HEK293 (cell line): Measurements from ENCODE around the gene PDE4D.

Experiments used
- CTCF ChIA-PET: fragments of 350-600 bp; formaldehyde crosslinking; extraction: SDS; loops from one replicate; lab custom pipeline; 2021; ENCODE audit warnings: antibody characterized with exemption; lab: Yijun Ruan, JAX
- POLR2A ChIA-PET: fragments of 300-600 bp; formaldehyde crosslinking; extraction: SDS; loops from one replicate; lab custom pipeline; 2020; ENCODE audit warnings: antibody characterized with exemption, inconsistent platforms; lab: Yijun Ruan, JAX
- H3K27ac ChIP-seq: fragments of 200-500 bp; sonication (Bioruptor generic); 2 replicates; pipeline ENCODE4 v1.5.1; 2014; ENCODE audit warnings: low read depth, low read length, control low read depth, inconsistent platforms; ENCODE audit errors: extremely low read depth
- H3K36me3 ChIP-seq, 2 experiments: fragments of 200-500 bp in 1 of 2; sonication (Bioruptor generic) in 1 of 2; 1 replicate in 1 of 2; 2 replicates in 1 of 2; pipeline ENCODE4 v1.5.1; 2014 to 2017; ENCODE audit warnings: inconsistent platforms in 2 of 2, low read length in 2 of 2; ENCODE audit not compliant: control insufficient read depth in 2 of 2, insufficient read depth in 1 of 2
- H3K4me1 ChIP-seq: fragments of 200-500 bp; sonication (Bioruptor generic); 2 replicates; pipeline ENCODE4 v1.5.1; 2014; ENCODE audit warnings: mild to moderate bottlenecking, low read length, inconsistent platforms; ENCODE audit not compliant: control insufficient read depth, insufficient read depth
- H3K4me3 ChIP-seq: 2 replicates; pipeline ENCODE4 v1.5.1; 2011; ENCODE audit warnings: low read depth, mild to moderate bottlenecking, control low read depth, low read length, moderate library complexity
- H3K9me3 ChIP-seq: fragments of 200-500 bp; sonication (Bioruptor generic); 2 replicates; pipeline ENCODE4 v1.5.1; 2014; ENCODE audit warnings: low read depth, low read length, inconsistent platforms; ENCODE audit not compliant: control insufficient read depth, insufficient read depth
- REPIN1 ChIP-seq: fragments of 450-650 bp; formaldehyde crosslinking; IDR thresholded peaks from 2 replicates; pipeline ENCODE4 v1.5.1; 2017; ENCODE audit warnings: missing biosample characterization, missing genetic modification characterization, low read depth
- ZBTB21 ChIP-seq: fragments of 450-650 bp; formaldehyde crosslinking; IDR thresholded peaks from 2 replicates; pipeline ENCODE4 v1.5.1; 2017; ENCODE audit warnings: missing biosample characterization, missing genetic modification characterization
- ZEB2 ChIP-seq: fragments of 450-650 bp; formaldehyde crosslinking; IDR thresholded peaks from 2 replicates; pipeline ENCODE4 v1.5.1; 2016; ENCODE audit warnings: missing biosample characterization, missing genetic modification characterization
- ZFP3 ChIP-seq: fragments of 450-650 bp; formaldehyde crosslinking; IDR thresholded peaks from 2 replicates; pipeline ENCODE4 v1.5.1; 2016; ENCODE audit warnings: low read depth, missing biosample characterization, missing genetic modification characterization
- ZFP37 ChIP-seq: fragments of 450-650 bp; formaldehyde crosslinking; IDR thresholded peaks from 2 replicates; pipeline ENCODE4 v1.5.1; 2016; ENCODE audit warnings: missing biosample characterization, missing genetic modification characterization
- ZFP41 ChIP-seq: fragments of 450-650 bp; formaldehyde crosslinking; IDR thresholded peaks from 2 replicates; pipeline ENCODE4 v1.5.1; 2016; ENCODE audit warnings: missing biosample characterization, missing genetic modification characterization, borderline replicate concordance
- ZNF121 ChIP-seq: fragments of 450-650 bp; formaldehyde crosslinking; IDR thresholded peaks from 2 replicates; pipeline ENCODE4 v1.5.1; 2016; ENCODE audit warnings: missing biosample characterization, missing genetic modification characterization
- ZNF133 ChIP-seq: fragments of 450-650 bp; formaldehyde crosslinking; IDR thresholded peaks from 2 replicates; pipeline ENCODE4 v1.5.1; 2016; ENCODE audit warnings: missing biosample characterization, missing genetic modification characterization
- ZNF146 ChIP-seq: fragments of 450-650 bp; formaldehyde crosslinking; IDR thresholded peaks from 2 replicates; pipeline ENCODE4 v1.5.1; 2016; ENCODE audit warnings: missing biosample characterization, missing genetic modification characterization
- ZNF274 ChIP-seq, 2 experiments: fragments of 200-500 bp in 1 of 2; fragments of 450-650 bp in 1 of 2; sonication (Bioruptor generic) in 1 of 2; formaldehyde crosslinking in 1 of 2; IDR thresholded peaks; 2 replicates each; pipeline versions ENCODE4 v1.5.1 to v1.6.1; 2014 to 2016; ENCODE audit warnings: borderline replicate concordance in 1 of 2, inconsistent platforms in 1 of 2, low read length in 1 of 2, missing biosample characterization in 1 of 2, missing genetic modification characterization in 1 of 2
- ZNF311 ChIP-seq: fragments of 450-650 bp; formaldehyde crosslinking; IDR thresholded peaks from 2 replicates; pipeline ENCODE4 v1.5.1; 2017; ENCODE audit warnings: missing biosample characterization, missing genetic modification characterization, borderline replicate concordance
- ZNF354C ChIP-seq: fragments of 450-650 bp; formaldehyde crosslinking; IDR thresholded peaks from 2 replicates; pipeline ENCODE4 v1.5.1; 2016; ENCODE audit warnings: missing biosample characterization, missing genetic modification characterization, low read depth, borderline replicate concordance
- ZNF37A ChIP-seq: fragments of 450-650 bp; IDR thresholded peaks from 2 replicates; pipeline ENCODE4 v1.5.1; 2018; ENCODE audit warnings: missing biosample characterization, missing genetic modification characterization
- ZNF433 ChIP-seq: fragments of 450-650 bp; formaldehyde crosslinking; IDR thresholded peaks from 2 replicates; pipeline ENCODE4 v1.5.1; 2016; ENCODE audit warnings: missing biosample characterization, missing genetic modification characterization, low read depth
- ZNF529 ChIP-seq: fragments of 450-650 bp; formaldehyde crosslinking; IDR thresholded peaks from 2 replicates; pipeline ENCODE4 v1.5.1; 2017; ENCODE audit warnings: missing genetic modification characterization, missing biosample characterization; ENCODE audit not compliant: insufficient replicate concordance
- ZNF596 ChIP-seq: fragments of 450-650 bp; IDR thresholded peaks from 2 replicates; pipeline ENCODE4 v1.5.0; 2018; ENCODE audit warnings: missing biosample characterization, mild to moderate bottlenecking, missing genetic modification characterization, moderate library complexity
- ZNF624 ChIP-seq: fragments of 450-650 bp; formaldehyde crosslinking; IDR thresholded peaks from 2 replicates; pipeline ENCODE4 v1.5.1; 2017; ENCODE audit warnings: missing biosample characterization, missing genetic modification characterization
- ZNF629 ChIP-seq: fragments of 450-650 bp; formaldehyde crosslinking; IDR thresholded peaks from 2 replicates; pipeline ENCODE4 v1.5.1; 2017; ENCODE audit warnings: missing biosample characterization, missing genetic modification characterization
- ZNF658 ChIP-seq: fragments of 450-650 bp; formaldehyde crosslinking; IDR thresholded peaks from 2 replicates; pipeline ENCODE4; 2016; ENCODE audit warnings: missing biosample characterization, missing genetic modification characterization
- ZNF677 ChIP-seq: fragments of 450-650 bp; IDR thresholded peaks from 2 replicates; pipeline ENCODE4 v1.5.0; 2018; ENCODE audit warnings: missing biosample characterization, mild to moderate bottlenecking, missing genetic modification characterization, moderate library complexity
- ZNF843 ChIP-seq: fragments of 450-650 bp; formaldehyde crosslinking; IDR thresholded peaks from 2 replicates; pipeline ENCODE4 v1.5.1; 2016; ENCODE audit warnings: missing biosample characterization, missing genetic modification characterization
- TF ChIP-seq, protein P1 (sequence below): fragments of 450-650 bp; formaldehyde crosslinking; IDR thresholded peaks from 2 replicates; pipeline ENCODE4 v1.5.1; 2016; ENCODE audit warnings: missing biosample characterization, missing genetic modification characterization
- TF ChIP-seq, protein P2 (sequence below): fragments of 450-650 bp; formaldehyde crosslinking; IDR thresholded peaks from 2 replicates; pipeline ENCODE4 v1.5.1; 2017; ENCODE audit warnings: missing biosample characterization, missing genetic modification characterization
- TF ChIP-seq, protein P3 (sequence below): fragments of 450-650 bp; formaldehyde crosslinking; IDR thresholded peaks from 2 replicates; pipeline ENCODE4 v1.5.1; 2016; ENCODE audit warnings: missing biosample characterization, missing genetic modification characterization

PDE4D gene

DNA sequence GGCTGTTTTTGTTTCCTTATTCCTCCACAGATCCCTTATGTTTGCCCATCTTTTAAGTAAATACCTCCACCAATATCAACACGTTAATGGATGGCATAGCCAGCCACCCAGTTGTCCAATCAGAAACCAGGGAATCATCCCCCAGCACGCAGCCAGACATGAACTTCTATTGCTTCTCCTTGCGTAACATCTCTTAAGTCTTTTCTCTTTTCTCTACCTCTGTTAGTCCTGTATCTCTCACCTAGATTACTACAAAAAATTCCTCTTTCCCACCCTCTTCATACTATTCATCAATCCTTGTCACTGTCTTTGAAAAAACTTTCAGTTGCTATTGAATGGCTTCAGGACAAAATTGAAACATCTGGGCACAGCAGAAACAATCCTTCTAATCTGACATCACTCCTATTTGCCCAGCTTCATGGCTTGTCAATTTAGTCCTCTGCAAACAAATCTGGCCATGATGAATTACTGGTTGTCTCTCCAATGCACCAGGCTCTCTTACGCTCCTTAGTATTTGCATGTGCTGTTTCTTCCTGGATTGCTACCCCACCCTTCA, 961.4 kb downstream of the PDE4D start:
- POLR2A ChIA-PET = no interaction called here
- Histone ChIP-seq H3K27ac (no peak overlapping the region), H3K9me3 (no peaks in the 10 kb centered on the region), H3K4me3 (no peak overlapping the region), H3K36me3 (no peaks in the 10 kb centered on the region), H3K4me1 (no peaks in the 10 kb centered on the region)
- CTCF ChIA-PET = interaction anchor here (1.2 kb wide), 1 partner anchor 45 kb away, joined by 3 read pairs; no protein-coding TSS in a partner anchor
- TF ChIP-seq ZNF629 (tag by site-specific recombination) (no peak), ZFP41 (tag by site-specific recombination) (no peak)

DNA sequence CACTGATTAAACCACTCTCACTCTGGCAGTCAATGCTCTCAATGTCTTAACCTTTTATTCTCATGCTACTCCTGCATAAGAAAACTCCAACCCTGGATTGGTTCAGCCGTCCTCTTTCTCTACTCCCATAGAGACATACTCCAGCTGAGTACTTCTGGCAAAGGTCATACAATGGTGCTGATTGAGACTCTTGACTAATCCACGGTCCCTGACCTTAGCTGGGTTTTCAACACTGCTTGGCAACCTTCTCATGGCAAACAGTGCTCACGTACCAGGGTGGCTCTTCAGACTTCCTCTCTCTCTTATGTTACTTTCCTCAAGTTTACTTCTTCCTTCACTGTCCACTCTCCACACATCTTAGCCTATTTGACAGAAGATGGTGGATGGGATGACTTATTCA, 963.0 kb downstream of the PDE4D start:
- Histone ChIP-seq H3K4me1 (peaks cover 6% of the 10 kb centered on the region), H3K9me3 (no peaks in the 10 kb centered on the region), H3K4me3 (no peak overlapping the region), H3K27ac (no peak overlapping the region), H3K36me3 (no peaks in the 10 kb centered on the region)
- no peak for TF ChIP-seq ZNF146 (tag by site-specific recombination)
- TF ChIP-seq, protein P1, sequence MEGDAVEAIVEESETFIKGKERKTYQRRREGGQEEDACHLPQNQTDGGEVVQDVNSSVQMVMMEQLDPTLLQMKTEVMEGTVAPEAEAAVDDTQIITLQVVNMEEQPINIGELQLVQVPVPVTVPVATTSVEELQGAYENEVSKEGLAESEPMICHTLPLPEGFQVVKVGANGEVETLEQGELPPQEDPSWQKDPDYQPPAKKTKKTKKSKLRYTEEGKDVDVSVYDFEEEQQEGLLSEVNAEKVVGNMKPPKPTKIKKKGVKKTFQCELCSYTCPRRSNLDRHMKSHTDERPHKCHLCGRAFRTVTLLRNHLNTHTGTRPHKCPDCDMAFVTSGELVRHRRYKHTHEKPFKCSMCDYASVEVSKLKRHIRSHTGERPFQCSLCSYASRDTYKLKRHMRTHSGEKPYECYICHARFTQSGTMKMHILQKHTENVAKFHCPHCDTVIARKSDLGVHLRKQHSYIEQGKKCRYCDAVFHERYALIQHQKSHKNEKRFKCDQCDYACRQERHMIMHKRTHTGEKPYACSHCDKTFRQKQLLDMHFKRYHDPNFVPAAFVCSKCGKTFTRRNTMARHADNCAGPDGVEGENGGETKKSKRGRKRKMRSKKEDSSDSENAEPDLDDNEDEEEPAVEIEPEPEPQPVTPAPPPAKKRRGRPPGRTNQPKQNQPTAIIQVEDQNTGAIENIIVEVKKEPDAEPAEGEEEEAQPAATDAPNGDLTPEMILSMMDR (tag by site-specific recombination) = no peak
- no peak for TF ChIP-seq ZEB2 (tag by site-specific recombination)
- no peak for TF ChIP-seq ZFP3
- no peak for TF ChIP-seq ZNF121
- TF ChIP-seq REPIN1 (tag by site-specific recombination) = no peak
- no peak for TF ChIP-seq ZNF354C
- TF ChIP-seq ZNF596 (tag by site-specific recombination) = no peak
- TF ChIP-seq ZNF843 (tag by site-specific recombination) = no peak
- CTCF ChIA-PET = interaction anchor here (0.9 kb wide), 1 partner anchor 41 kb away, joined by 5 read pairs; no protein-coding TSS in a partner anchor
- POLR2A ChIA-PET = no interaction called here

DNA sequence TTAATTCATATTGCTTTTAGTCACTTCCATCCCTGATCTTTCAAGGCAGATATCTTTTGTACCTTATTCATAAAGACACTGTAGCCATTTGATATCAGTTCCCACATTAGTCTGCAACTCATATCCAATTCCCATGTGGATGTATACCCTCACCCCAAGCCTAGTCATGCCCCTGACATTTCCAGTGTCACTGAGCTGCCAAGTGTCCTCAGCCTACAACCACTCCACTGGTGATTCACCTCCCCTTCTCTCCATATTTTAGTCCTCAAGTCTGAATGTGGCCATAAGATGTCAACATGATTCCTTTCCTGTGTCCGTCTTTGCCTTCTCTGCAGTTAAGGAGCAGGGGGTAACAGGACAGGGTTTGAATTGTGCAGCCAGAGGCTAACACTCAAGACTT, 963.8 kb downstream of the PDE4D start:
- ChIA-PET CTCF (interaction anchor here (0.9 kb wide), 1 partner anchor 40 kb away, joined by 5 read pairs; no protein-coding TSS in a partner anchor), POLR2A (no interaction called here)
- H3K4me3 ChIP-seq = no peak overlapping the region
- no peaks in the 10 kb centered on the region for H3K36me3 ChIP-seq
- no peak for TF ChIP-seq ZNF311 (tag by site-specific recombination)
- no peak for TF ChIP-seq ZBTB21
- peaks cover 6% of the 10 kb centered on the region for H3K4me1 ChIP-seq
- H3K27ac ChIP-seq = no peak overlapping the region
- no peaks in the 10 kb centered on the region for H3K9me3 ChIP-seq

DNA sequence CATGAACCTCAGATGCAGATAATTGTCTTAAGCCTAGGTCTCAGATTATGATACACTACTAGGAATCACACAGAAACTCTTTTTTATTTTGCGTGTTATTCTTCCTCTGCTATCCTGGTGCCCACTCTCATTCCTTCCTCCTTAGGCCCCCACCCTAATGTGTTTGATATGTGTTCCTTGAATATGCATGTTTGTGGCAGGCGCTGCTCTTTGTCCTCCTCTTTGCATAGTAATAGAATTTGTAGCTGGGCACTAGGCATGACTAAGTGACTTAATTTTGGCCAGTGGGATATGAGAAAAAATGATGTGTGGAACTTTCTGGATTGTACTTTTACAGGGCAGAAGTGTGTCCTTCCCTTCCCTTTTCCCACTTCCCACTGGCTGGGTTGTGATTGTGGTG, 965.6 kb downstream of the PDE4D start:
- Histone ChIP-seq H3K27ac (no peak overlapping the region), H3K9me3 (no peaks in the 10 kb centered on the region), H3K4me3 (no peak overlapping the region), H3K36me3 (no peaks in the 10 kb centered on the region), H3K4me1 (peaks cover 6% of the 10 kb centered on the region)
- ChIA-PET POLR2A (no interaction called here), CTCF (interaction anchor here (0.6 to 0.9 kb wide), 2 partner anchors 36 to 621 kb away, joined by 3 read pairs; no protein-coding TSS in a partner anchor)
- TF ChIP-seq ZNF274 (IDR thresholded peaks at IDR 0.05; ENCODE audit: low read length) = no peak
- TF ChIP-seq ZNF274 (tag by site-specific recombination; IDR thresholded peaks at IDR 0.05; ENCODE audit: borderline replicate concordance) = no peak
- TF ChIP-seq ZFP41 (tag by site-specific recombination) = no peak
- TF ChIP-seq ZNF677 (tag by site-specific recombination) = no peak
- TF ChIP-seq ZFP37 (tag by site-specific recombination) = no peak
- no peak for TF ChIP-seq ZNF37A
- TF ChIP-seq, protein P2, sequence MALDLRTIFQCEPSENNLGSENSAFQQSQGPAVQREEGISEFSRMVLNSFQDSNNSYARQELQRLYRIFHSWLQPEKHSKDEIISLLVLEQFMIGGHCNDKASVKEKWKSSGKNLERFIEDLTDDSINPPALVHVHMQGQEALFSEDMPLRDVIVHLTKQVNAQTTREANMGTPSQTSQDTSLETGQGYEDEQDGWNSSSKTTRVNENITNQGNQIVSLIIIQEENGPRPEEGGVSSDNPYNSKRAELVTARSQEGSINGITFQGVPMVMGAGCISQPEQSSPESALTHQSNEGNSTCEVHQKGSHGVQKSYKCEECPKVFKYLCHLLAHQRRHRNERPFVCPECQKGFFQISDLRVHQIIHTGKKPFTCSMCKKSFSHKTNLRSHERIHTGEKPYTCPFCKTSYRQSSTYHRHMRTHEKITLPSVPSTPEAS = no peak
- TF ChIP-seq ZNF529 = no peak
- TF ChIP-seq ZNF624 (tag by site-specific recombination) = no peak
- TF ChIP-seq ZNF133 (tag by site-specific recombination) = no peak
- TF ChIP-seq ZNF658 = no peak
- no peak for TF ChIP-seq ZNF433 (tag by site-specific recombination)
- TF ChIP-seq, protein P3, sequence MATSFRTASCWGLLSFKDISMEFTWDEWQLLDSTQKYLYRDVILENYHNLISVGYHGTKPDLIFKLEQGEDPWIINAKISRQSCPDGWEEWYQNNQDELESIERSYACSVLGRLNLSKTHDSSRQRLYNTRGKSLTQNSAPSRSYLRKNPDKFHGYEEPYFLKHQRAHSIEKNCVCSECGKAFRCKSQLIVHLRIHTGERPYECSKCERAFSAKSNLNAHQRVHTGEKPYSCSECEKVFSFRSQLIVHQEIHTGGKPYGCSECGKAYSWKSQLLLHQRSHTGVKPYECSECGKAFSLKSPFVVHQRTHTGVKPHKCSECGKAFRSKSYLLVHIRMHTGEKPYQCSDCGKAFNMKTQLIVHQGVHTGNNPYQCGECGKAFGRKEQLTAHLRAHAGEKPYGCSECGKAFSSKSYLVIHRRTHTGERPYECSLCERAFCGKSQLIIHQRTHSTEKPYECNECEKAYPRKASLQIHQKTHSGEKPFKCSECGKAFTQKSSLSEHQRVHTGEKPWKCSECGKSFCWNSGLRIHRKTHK = no peak
